Activated T-helper 1 cell treated with Interleukin-2 at 50 U/mL for 16 hours (primary cell): ENCODE data around the gene SDC3.

Experiments
- DNase-seq: peaks from one replicate; pipeline ENCODE4 v3.0.0-alpha.2; 2020; ENCODE audit warnings: low read depth

Gene SDC3

DNA sequence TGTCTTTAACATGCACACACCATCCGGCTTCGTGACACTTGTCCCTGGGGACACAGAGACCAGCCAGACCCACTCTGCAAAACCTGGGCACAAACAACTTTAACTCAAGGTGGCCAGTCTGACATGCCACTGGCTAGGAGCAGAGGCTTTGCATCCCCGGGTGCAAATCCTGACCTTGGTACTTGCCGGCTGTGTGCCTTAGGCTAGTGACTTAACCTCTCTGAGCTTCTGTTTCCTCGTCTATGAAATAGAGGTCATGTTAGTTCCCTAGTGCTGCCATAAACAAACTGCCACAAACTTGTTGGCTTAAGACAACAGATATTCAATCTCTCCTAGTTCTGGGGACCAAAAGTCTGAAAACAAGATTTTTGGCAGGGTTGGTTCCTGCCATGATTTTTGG, 60.4 kb downstream of the SDC3 start:
- DNase-seq, result no peak

DNA sequence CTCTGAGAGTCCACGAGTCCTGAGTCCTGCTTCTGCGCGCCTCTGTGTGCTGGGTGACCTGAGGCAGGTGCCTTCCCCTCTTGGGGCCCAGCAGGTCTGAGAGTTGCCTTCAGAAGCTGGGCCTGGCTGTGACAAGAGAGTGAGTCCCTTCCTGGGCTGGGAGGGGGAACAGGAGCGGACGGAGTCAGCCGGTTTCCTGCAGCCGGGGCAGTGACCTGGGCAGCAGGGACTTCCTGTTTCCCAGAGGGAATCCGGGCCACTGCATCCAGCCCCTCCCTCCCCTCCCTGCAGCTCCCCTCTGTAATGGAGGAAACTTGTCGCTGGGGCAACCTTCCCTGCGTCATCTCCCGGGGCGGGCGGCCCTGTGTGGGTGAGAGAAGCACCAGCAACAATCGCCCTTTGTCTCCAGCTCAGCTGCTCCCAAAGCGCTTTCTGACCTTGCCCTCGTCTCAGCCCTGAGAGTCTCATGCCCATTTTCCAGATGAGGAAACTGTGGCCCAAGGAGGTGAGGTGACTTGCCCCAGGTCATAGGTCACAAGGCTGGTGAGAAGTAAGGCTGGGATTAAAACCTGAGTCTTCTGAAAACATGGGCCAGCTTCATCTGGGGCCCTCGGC, 61.1 kb downstream of the SDC3 start:
- no peak for DNase-seq

DNA sequence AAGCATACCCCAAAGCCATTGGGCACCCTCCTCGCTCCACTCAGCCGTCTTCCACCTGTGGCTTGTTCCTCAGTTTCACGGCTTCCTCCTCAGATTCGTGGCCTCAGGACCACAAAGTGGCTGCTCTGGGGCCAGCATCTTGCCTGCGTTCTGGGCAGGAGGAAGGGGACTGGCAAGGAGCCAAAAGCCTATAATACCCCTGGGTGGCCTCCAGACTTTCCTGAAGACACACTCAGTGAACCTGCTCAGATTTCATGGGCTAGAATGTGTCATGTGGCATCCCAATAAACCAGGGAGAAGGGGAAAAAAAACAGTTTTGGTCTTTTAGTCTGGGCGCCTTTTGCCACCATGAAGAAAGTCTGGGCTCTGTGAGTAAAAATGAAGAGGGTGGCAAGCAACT, 62.0 kb downstream of the SDC3 start:
- no peak for DNase-seq

DNA sequence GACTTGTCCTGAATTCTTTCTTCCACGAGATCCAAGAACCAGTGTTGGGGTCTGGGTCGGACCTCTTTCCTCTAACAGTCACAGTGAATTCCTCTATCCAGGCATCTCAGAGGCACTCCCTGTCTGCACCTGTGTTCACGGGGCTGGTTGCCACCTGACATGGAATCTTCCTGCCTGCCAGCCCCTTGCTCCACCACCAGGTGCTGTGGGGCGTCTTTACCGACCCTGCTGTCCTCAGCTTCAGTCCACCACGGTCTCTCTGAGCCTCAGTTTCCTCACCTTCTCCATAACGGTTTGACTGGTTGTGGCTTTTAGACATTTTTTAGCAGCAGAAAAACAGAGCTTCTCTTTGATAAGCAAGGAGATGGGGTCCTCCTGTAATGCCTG, 62.7 kb downstream of the SDC3 start:
- no peak for DNase-seq

DNA sequence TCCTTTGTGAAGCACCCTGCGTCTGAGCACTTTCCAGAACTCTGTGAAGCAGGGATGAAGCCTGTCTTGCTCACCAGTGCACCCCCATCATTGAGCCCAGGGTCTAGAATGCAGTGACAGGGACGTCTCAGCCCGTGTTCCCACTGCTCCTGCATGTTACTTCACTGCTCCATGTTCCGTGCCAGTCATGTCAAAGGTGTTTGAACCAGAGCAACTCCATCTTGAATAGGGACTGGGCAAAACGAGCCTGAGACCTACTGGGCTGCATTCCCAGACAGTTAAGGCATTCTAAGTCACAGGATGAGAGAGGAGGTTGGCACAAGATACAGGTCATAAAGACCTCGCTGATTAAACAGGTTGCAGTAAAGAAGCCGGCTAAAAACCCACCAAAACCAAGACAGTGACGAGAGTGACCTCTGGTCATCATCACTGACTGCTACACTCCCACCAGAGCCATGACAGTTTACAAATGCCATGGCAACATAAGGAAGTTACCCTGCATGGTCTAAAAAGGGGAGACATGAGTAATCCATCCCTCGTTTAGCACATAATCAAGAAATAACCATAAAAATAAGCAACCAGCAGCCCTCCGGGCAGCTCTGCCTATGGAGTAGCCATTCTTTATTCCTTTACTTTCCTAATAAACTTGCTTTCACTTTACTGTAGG, 63.2 kb downstream of the SDC3 start:
- no peak for DNase-seq

DNA sequence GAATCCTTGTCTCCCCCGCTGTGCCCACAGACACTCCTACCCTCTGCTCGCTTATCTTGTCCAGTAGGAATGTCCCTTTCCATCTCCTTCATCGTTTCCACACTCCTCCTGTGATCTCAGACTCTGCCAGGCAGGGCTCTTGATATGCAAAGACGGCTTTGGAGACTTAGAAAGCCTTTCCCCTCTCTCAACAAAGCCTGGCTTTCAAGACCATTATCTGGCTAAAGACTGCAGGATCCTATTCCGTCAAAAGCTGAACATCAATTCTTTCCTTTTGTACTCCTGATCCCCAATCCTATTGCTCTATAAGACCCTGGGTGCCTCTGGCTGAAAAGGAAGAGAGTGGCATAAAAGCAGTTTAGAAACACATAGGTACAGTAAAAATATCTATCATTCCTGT, 63.9 kb downstream of the SDC3 start:
- DNase-seq, result no peak

DNA sequence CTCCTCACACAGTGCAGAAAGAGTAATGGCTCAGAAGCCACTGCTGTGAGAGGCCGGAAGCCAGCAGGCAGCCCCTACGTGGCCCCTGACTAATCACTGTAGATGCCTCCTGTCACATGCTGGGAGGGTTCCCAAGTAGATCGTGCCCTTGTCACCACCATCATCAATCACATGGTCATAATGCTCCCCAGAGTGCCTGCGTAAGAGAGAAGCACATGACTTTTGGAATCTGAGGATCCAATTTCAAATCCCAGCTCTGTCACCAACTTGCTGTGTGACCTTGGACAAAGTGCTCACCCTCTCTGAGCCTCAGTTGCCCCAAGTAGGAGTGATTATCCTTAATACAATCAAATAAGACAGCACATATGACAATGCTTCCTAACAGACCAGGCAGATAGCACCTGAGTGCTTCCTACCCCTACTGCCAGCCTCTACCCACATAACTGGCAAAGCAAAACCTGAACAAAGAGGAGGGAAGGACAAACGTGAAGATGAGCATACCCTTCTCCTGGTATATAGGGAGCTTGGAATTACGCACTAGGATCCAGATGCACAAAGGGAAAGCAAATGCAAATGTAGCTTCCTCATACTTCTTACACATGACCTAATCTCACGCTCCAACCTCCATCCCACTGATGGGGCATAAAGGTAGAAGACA, 65.7 kb downstream of the SDC3 start:
- no peak for DNase-seq

DNA sequence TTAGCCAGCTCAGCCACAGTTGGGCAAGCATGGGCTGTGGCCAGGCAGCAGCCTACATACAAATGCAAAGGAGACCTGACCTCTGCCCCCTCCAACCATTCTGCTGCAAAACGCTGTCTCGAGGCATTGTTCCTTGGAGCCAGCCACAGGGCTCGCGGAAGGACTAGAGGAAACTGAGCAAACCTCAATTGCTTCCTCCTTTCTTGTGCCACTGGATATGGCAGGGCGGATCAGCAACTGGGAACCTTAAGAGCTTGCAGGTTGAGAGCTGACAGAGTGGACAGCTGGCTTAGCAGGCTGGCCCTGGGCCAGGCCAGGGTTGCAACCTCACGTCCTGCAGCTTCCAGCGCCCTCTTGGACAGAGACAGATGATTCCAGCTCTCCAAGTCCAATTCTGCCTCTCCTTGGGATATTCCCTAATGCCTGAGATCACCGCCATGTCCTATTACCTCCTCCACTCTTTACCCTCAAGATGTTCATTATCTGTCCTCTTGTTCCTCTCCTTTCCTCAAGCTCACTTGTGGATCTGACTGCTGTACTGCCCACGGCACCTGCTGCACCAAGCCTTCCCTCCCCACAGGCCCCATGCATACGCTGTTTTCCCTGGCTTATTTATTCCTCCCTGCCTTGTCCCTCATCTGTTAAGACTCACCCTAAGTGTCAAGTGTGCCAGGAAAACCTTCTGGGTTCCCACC, 67.5 kb downstream of the SDC3 start:
- DNase-seq, result no peak

DNA sequence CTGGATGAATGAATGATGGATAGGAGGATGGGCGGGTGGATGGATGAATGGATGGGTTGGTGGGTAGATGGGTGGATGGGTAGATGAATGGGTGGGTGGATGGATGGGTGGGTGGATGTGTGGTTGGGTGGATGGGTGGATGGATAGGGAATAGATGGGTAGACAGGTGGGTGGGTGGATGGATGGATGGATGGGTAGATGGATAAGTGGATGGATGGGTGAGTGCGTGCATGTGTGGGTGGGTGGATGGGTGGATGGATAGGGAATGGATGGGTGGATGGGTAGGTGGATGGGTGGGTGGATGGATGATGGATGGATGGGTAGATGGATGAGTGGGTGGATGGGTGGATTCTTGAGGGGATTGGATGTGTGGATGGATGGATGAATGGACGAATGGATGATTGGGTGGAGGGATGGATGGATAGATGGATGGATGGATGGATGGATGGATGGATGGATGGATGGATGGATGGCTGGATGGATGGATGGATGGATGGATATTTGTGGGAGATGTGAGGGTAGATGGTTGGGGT, 68.7 kb downstream of the SDC3 start:
- DNase-seq, result no peak

DNA sequence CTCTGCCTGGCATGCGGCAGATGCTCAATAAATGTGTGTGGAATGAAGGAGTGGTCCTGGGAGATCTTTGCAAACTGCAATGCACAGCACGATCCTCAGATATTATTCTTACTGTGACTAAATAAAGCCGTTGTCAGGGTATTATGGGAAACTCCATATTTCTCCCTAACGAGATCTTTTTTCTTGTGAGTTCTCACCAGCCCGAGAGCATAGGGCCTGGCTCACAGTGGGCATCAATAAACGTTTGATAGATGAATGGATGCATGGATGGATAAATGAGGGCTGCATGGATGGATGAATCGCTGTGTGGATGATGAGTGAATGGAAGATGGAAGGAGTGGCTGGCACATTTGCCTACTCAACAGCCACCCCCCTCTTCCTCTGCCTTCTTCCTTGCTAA, 69.6 kb downstream of the SDC3 start:
- DNase-seq, result no peak

DNA sequence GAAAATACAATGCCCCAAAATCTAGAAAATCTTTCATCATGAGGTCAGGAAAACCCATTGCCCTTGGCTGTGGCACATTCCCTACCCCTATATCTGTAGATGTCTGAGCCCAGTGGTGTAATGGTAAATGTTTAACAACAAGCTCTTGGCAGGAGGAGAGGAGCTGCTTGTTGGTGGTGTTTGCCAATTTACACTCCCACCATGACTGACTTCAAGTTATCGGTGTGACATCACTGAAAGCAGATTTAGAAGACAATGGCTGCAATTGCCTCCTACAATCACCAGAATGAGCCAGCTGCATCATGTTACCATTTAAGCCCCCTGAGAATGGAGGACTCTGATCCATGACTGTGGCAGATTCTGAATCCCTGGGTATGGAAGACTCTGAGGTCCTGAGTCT, 70.9 kb downstream of the SDC3 start:
- DNase-seq, result no peak

DNA sequence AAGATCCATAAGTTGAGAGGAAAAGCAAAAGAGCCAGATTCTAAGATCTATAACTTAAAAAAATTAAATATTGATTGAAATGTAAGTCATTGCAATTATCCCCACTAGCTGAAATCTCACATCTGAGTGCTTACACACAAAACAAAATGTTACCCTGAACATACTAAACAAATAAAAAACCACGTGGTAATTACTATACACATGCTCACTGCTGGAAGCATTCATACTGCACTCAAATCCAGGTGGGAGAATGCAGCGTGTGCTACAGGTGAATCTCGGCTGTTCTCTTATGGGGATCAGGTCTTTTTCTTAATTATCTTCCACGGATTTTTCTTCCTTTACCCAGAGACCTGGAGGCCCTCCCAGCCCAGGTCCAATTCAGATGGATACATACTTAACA, 74.3 kb downstream of the SDC3 start:
- no peak for DNase-seq

DNA sequence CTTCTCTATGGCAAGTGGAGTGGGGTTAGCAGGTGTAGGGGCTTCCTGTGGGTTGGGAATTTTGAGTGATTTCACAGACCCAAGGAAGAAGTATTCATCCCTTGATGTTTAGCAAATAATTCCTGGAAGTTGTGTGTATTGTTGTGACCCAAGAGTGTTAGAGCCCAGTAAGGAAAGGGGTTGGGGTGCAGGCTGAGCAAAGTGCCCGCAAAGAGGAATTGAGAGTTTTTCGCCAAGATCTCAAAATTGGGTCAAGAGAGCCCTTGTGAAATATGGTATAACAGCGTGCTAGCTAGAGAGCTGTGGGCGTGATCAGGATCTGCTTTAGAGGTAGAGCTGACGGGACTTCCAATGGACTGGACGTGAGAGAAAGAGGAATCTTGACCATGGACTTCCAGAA, 78.0 kb downstream of the SDC3 start:
- DNase-seq, result no peak

DNA sequence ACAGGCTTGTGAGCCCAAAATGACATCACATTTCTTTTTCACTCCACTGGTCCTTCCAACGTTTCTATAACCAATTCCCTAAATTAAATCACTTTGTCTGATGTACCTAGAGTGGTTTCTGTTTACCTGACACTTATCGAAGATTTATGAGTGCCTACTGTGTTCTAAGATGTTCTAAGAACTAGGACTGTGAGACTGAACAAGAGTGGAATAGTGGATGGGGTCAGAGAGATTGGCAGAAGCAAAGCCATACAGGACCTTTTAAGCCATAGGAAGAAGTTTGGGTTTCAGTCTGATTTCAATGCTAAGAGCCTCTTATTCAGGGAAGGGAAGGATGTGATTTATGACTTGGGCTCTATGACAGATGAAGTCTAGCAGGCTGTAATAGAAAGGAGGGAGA, 78.7 kb downstream of the SDC3 start:
- no peak for DNase-seq

DNA sequence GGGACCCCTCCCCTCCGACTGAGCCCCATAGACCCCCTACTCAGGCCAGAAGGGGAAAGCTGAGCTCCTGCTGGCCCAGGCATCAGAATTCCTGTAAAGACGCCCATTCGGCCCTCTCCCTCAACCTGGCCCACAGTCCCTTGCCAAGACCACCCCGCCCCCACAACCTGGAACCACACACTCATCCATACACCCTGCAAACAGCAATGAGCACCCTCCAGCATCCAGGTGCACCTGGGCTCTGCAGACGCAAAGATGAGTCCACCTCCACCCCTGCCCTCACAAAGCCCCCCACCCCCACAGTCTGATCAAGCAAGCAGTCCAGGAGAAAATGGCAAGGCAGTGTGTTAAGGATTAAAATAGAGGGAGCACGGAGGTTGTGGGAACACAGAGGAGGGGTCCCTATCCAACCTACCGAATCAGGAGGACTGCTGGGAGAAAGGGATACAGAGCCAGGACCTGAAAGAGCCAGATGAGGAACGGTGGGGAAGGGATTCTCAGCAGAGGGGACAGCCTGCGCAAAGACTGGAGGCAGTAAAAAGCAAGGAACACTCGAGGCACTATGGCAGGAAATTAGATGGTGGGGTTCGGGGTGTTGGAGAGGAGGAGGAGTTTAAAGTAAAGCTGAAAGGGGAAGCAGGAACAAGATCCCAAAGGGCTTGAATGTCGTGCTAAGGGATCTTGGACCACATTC, 83.7 kb downstream of the SDC3 start:
- DNase-seq, result no peak

DNA sequence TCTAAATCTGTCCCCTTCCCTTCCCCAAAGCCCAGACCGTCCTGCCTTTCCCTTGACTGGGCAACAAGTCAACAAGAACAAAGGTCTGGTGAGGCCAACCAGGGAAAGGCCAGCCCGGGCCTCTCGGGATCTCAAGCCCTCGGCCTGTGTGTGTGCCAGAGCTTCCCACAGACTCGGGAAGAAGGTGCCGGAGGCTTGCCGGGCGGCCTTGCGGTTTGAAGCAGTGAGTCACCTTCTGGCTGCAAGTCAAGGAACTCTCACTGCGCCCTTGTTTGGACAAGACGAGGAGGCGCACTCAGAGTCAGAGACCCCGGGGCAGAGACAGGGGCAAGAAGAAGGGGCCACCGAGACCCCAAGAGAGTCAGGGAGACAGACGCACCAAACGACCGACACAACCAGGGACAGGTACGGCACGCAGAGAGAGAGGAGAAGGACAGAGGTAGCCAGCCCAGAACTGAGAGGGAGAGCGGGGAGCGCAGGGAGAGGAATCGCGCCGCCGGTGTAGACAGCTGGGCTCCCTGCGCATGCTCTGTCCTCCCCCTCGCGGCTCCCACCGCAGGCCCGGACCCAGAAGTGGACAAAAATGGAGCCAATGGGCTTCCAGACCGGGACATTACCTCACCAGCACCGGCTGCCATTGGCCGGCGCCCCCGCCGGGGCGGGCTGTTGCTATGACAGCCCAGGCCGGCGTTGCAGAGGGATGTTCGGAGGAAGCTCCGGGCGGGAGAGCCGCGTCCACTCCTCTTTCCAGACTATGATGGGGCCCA, 84.4 kb downstream of the SDC3 start:
- DNase-seq, result peak; percentile 18

DNA sequence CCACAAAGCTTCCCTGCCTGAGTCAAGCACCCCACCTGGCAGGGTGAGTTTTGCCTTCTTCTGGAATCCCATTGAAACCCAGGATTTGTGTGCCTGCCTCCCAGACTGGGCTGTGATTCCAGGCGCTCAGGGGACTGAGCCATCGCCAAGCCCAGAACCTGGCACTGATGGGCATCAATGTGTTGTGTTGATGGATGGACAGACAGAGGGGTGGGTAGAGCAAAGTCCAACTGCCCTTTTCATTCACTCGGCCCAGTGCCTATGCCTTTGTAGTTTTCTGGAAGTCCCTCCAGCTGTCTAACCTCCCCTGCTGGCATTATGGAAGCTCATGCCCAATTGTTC, 85.0 kb downstream of the SDC3 start:
- DNase-seq, result no peak

DNA sequence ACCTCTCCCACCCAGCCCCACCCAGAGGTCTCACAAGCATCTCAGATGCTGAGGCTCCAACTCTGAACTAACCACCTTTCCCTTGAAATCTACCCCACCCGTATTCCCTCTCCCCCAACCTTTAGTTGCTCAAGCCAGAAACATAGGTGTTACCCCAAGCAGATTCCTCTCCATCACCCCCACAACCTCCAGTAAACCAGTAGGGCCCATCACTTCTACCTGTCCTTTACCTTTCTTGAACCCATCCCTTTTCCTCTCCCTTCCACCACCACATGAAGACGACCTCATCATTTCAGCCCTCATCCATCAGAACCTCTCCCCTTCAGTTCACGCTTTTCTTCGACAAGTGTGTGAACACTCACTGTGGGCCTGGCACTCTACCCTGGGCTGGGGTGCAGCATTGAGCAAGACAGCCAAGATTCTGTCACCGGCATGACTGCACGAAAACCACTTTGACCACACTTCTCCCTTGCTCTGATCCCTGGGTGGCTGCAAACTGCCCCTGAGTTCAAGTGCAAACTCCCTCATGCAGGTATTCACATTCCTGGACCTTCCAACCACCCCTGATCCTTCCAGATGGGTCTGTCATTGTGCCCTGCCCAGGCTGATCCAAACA, 85.5 kb downstream of the SDC3 start:
- no peak for DNase-seq

DNA sequence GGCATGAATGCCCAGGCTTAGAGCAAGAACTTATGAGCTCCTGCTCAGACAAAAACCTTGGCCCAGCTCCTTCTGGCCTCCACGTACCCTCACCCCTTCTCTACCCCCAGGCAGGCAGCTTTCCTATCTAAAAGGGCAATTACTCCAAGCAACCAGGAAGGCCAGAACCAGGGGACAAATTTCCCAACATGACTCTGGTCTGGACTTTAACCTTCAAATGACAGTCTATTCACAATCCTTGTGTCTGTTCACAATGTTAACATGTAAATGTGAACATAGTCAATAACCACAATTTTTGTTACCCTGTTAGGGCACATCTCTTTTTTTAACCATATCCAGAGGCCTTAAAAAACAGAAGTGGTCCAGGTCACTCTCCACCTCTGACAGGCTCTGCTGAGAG, 86.6 kb downstream of the SDC3 start:
- DNase-seq, result no peak

DNA sequence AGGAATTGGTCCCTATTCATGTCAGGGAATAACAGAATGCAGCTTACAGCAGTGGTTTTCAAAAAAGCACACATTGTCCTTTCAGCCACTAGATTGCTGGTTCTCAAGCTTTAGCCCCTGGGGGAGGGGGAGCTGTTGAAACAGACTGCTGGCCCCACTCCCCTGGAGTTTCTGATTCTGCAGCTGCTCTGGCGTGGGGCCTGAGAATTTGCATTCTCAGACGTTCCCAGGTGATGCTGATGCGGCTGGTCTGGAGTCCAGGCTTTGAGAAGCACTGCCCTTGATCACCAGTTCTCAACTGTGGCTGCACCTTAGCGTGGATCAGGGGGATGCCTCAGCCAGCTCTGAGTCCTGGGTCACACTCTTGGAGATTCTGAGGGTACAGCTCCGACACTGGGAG, 88.3 kb downstream of the SDC3 start:
- no peak for DNase-seq
